ENCODE results near the gene C10orf90. TPM values are rescaled to one million over a fixed set of nuclear protein-coding genes. Genes with fewer than 3 reads are reported as not detected.

The C10orf90 gene
- total and polyA plus RNA-seq, 2 donors (not counting 3 experiments of a cell fraction or from before 2014, with no cell fraction given), result not detected

DNA sequence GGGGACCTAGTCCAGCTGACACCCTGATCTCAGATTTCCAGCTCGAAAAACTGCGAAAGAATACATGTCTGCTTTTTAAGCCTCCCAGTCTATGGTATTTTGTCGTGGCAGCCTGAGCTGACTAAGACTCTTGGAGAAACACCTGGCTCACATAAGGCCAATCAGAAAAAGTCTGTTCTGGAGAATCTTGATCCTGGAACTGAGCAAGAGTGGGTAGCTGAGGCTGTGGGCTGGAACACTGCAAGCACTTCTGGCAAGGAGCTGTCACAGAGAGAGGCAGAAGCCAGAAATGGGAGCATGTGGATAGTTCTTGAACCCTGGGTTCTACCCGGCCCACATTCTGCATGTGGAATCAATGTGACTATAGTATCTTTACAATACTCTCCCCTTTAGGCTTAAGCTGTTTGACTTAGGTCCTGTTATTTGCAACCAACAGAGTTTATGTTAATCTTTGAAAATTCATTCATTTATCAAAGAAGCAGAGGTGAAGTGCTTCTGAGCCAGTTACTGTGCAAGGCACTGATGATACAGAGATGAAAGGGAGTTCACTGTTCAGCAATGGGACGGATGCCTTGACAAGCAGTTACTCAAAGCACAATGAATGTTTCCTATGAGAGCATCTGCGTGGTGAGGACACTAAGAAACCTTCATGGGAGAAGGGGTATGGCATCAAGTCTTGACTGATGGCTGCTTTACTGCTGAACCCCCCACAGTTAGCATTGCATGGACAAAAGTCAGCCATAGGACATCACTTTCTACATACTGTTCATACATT lies 4.4 kb upstream of the C10orf90 start:
- H3K9me1 ChIP-seq (replicated peaks; ENCODE audit: control insufficient read depth, extremely low read depth, insufficient read depth, low read length), result no peaks in the 10 kb centered on the region
- intact Hi-C loops (cut with micrococcal nuclease) (no loop called here), dilution Hi-C loops (cut with MboI; ENCODE audit: extremely low pct_ligation_motif_present, low sequenced_read_pairs) (no loop called here)
- H3K9ac ChIP-seq (replicated peaks; ENCODE audit: extremely low read depth, insufficient read depth, low read length), result no peak overlapping the region
- ChIA-PET CTCF (no interaction called here), POLR2A (no interaction called here)
- no peak overlapping the region for H2AFZ ChIP-seq (ENCODE audit: low read depth, low read length)
- FAIRE-seq, result no peak
- TF ChIP-seq MAX (IDR thresholded peaks at IDR 0.05; ENCODE audit: insufficient read depth, insufficient read length) (no peak), EZH2 (IDR thresholded peaks at IDR 0.05; ENCODE audit: borderline replicate concordance, low read depth, low read length, severe bottlenecking) (no peak), JUN (IDR thresholded peaks at IDR 0.05; ENCODE audit: borderline replicate concordance, insufficient read depth, insufficient read length, low read depth) (no peak), FOS (IDR thresholded peaks at IDR 0.05; ENCODE audit: borderline replicate concordance, insufficient read depth, low read length) (no peak), MYC (IDR thresholded peaks at IDR 0.05; ENCODE audit: low read depth, low read length) (no peak), GATA2 (IDR thresholded peaks at IDR 0.05; ENCODE audit: insufficient read depth, insufficient read length, low read depth, low read length) (no peak), POLR2AphosphoS5 (IDR thresholded peaks at IDR 0.05; ENCODE audit: insufficient read depth, low read depth, low read length) (no peak), POLR2A (IDR thresholded peaks at IDR 0.05; ENCODE audit: low read depth, low read length) (no peak)
- TF ChIP-seq, protein P1, sequence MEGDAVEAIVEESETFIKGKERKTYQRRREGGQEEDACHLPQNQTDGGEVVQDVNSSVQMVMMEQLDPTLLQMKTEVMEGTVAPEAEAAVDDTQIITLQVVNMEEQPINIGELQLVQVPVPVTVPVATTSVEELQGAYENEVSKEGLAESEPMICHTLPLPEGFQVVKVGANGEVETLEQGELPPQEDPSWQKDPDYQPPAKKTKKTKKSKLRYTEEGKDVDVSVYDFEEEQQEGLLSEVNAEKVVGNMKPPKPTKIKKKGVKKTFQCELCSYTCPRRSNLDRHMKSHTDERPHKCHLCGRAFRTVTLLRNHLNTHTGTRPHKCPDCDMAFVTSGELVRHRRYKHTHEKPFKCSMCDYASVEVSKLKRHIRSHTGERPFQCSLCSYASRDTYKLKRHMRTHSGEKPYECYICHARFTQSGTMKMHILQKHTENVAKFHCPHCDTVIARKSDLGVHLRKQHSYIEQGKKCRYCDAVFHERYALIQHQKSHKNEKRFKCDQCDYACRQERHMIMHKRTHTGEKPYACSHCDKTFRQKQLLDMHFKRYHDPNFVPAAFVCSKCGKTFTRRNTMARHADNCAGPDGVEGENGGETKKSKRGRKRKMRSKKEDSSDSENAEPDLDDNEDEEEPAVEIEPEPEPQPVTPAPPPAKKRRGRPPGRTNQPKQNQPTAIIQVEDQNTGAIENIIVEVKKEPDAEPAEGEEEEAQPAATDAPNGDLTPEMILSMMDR (IDR thresholded peaks at IDR 0.05; ENCODE audit: extremely low read depth in 1 of 2, insufficient read depth in 1 of 2, low read depth in 1 of 2, low read length in 2 of 2), result no peak
- H3K4me2 ChIP-seq (ENCODE audit: insufficient read depth, low read length), result no peak overlapping the region
- no TSS peak for BruUV-seq (replicated peaks)
- no peak overlapping the region for H3K4me3 ChIP-seq (replicated peaks in 1 of 3; ENCODE audit: insufficient read depth in 1 of 3, low read depth in 1 of 3, low read length in 3 of 3)
- no peak overlapping the region for H3K27ac ChIP-seq (ENCODE audit: insufficient read depth, low read depth, low read length)
- no peaks in the 10 kb centered on the region for H3K27me3 ChIP-seq (ENCODE audit: control insufficient read depth in 2 of 2, insufficient read depth in 2 of 2, low read length in 2 of 2)
- H3K79me2 ChIP-seq (ENCODE audit: control insufficient read depth, insufficient read depth, low read length), result no peaks in the 10 kb centered on the region
- H3K36me3 ChIP-seq (ENCODE audit: control insufficient read depth in 2 of 2, extremely low read depth in 1 of 2, insufficient read depth in 2 of 2, low read length in 2 of 2), result no peaks in the 10 kb centered on the region
- H3K9me3 ChIP-seq (replicated peaks; ENCODE audit: control insufficient read depth, insufficient read depth, low read length), result peaks cover 3% of the 10 kb centered on the region
- DNase-seq (ENCODE audit: low read depth, low spot score), result no peak
- H4K20me1 ChIP-seq (replicated peaks; ENCODE audit: control insufficient read depth, extremely low read depth, insufficient read depth, low read length), result no peaks in the 10 kb centered on the region
- no peaks in the 10 kb centered on the region for H3K4me1 ChIP-seq (ENCODE audit: control insufficient read depth, extremely low read depth, insufficient read depth, low read length)
